HG02885 (cell line): Measurements from ENCODE around the gene ZSCAN5A.
"Not testable (repeated sequence)": the region's sequence is repeated elsewhere in the genome, so short reads cannot be mapped to it uniquely, and the experiment has no call there.

Experiments used
- ATAC-seq: cut with Tn5 transposase; IDR thresholded peaks from one replicate; pipeline ENCODE4 v1.9.1; 2021; ENCODE audit warnings: mild to moderate bottlenecking; ENCODE audit not compliant: unreplicated experiment, poor library complexity

Gene ZSCAN5A

GRCh38 chr19:56282809-56283208 lies 31.8 kb downstream of the ZSCAN5A start:
- ATAC-seq: no peak

- ATAC-seq: no peak
Measured at GRCh38 chr19:56273563-56274117, 41.0 kb downstream of the ZSCAN5A start.

GRCh38 chr19:56272161-56272798 lies 42.4 kb downstream of the ZSCAN5A start, which contains the start of gene EDDM13:
Gene EDDM13, plus strand, starts transcription at chr19:56272748. Its CDS starts 87 bp downstream, at chr19:56272835.
- no peak for ATAC-seq

GRCh38 chr19:56271151-56271550 lies 43.5 kb downstream of the ZSCAN5A start:
- no peak for ATAC-seq

GRCh38 chr19:56270676-56271075 lies 44.0 kb downstream of the ZSCAN5A start:
- no peak for ATAC-seq

- no peak for ATAC-seq
Measured at GRCh38 chr19:56269348-56269747, 45.3 kb downstream of the ZSCAN5A start.

GRCh38 chr19:56266051-56266450 lies 48.6 kb downstream of the ZSCAN5A start:
- no peak for ATAC-seq

GRCh38 chr19:56263319-56263718 lies 51.3 kb downstream of the ZSCAN5A start:
- ATAC-seq: no peak

GRCh38 chr19:56261932-56262331 lies 52.7 kb downstream of the ZSCAN5A start:
- not testable (repeated sequence) for ATAC-seq

GRCh38 chr19:56261145-56261544 lies 53.5 kb downstream of the ZSCAN5A start:
- no peak for ATAC-seq

- no peak for ATAC-seq
Measured at GRCh38 chr19:56258272-56258671, 56.4 kb downstream of the ZSCAN5A start.

- ATAC-seq: no peak
Measured at GRCh38 chr19:56253737-56254136, 60.9 kb downstream of the ZSCAN5A start.

GRCh38 chr19:56252699-56253422 lies 61.8 kb downstream of the ZSCAN5A start:
- peak; percentile 72 for ATAC-seq

GRCh38 chr19:56248736-56249338 lies 65.8 kb downstream of the ZSCAN5A start:
- not testable (repeated sequence) for ATAC-seq

GRCh38 chr19:56245764-56246163 lies 68.9 kb downstream of the ZSCAN5A start:
- not testable (repeated sequence) for ATAC-seq

- no peak for ATAC-seq
Measured at GRCh38 chr19:56245121-56245740, 69.4 kb downstream of the ZSCAN5A start.

- ATAC-seq: no peak
Measured at GRCh38 chr19:56223481-56223880, 91.2 kb downstream of the ZSCAN5A start.

GRCh38 chr19:56222901-56223300 lies 91.7 kb downstream of the ZSCAN5A start:
- ATAC-seq: no peak

GRCh38 chr19:56221851-56222250 lies 92.8 kb downstream of the ZSCAN5A start:
- ATAC-seq: no peak

- ATAC-seq: not testable (repeated sequence)
Measured at GRCh38 chr19:56221442-56221841, 93.2 kb downstream of the ZSCAN5A start.

- no peak for ATAC-seq
Measured at GRCh38 chr19:56218961-56219360, 95.7 kb downstream of the ZSCAN5A start.
